Measurements from ENCODE around the gene GALM. TPM values are rescaled to one million over a fixed set of nuclear protein-coding genes. Genes with fewer than 3 reads are reported as not detected.

The GALM gene
- polyA plus RNA-seq, 2 of the 4 experiments (the other 2 are of a cell fraction) = 33.4 to 34.2 TPM

GRCh38 chr2:38658613-38659012 is 7.3 kb upstream of the GALM start:
- FAIRE-seq (no peak), DNase-seq (ENCODE audit: low read depth in 1 of 2, low spot score in 1 of 2) (no peak), ATAC-seq (no peak)
- Histone ChIP-seq H3K9me3 (no peaks in the 10 kb centered on the region), H3K27ac (no peak overlapping the region), H3K4me1 (no peaks in the 10 kb centered on the region), H3K4me2 (no peak overlapping the region), H3K4me3 (no peak overlapping the region)
- ChIA-PET POLR2A (no interaction called here), CTCF (interaction anchor here (0.9 to 2.1 kb wide), 4 partner anchors 9 to 342 kb away, joined by 3 to 6 read pairs (median 4); no protein-coding TSS in a partner anchor)
- 92% methylated on average over 2 of the region's 2 CpGs for WGBS (ENCODE audit: missing lambda C conversion rate)
- TF ChIP-seq PHF8 (IDR thresholded peaks at IDR 0.05; ENCODE audit: borderline replicate concordance, low read depth) (no peak), FOXS1 (CRISPR knock-in tag; IDR thresholded peaks at IDR 0.05) (no peak), RARB (CRISPR knock-in tag; IDR thresholded peaks at IDR 0.05) (no peak), ZNF302 (CRISPR knock-in tag; IDR thresholded peaks at IDR 0.05) (no peak), HES2 (IDR thresholded peaks at IDR 0.05) (no peak), CHD4 (IDR thresholded peaks at IDR 0.05; ENCODE audit: borderline replicate concordance) (no peak), SREBF2 (IDR thresholded peaks at IDR 0.05) (no peak), ZFP36 (IDR thresholded peaks at IDR 0.05; ENCODE audit: borderline replicate concordance, partially characterized antibody) (no peak), RAD21 (conservative IDR thresholded peaks at IDR 0.05 in 1 of 2, IDR thresholded peaks at IDR 0.05 in 1 of 2) (no peak), JUN (IDR thresholded peaks at IDR 0.05) (no peak), CBX2 (IDR thresholded peaks at IDR 0.05; ENCODE audit: borderline replicate concordance, low read depth) (no peak), SMC3 (IDR thresholded peaks at IDR 0.05) (no peak), MAFK (IDR thresholded peaks at IDR 0.05; ENCODE audit: partially characterized antibody) (no peak), ZSCAN20 (CRISPR knock-in tag; IDR thresholded peaks at IDR 0.05) (no peak), ATOH8 (CRISPR knock-in tag; IDR thresholded peaks at IDR 0.05; ENCODE audit: low read depth) (no peak), MYC (IDR thresholded peaks at IDR 0.05; ENCODE audit: borderline replicate concordance, low read length) (no peak), MAX (IDR thresholded peaks at IDR 0.05) (no peak)

GRCh38 chr2:38659115-38659514 is 6.8 kb upstream of the GALM start:
- Histone ChIP-seq H3K4me2 (no peak overlapping the region), H3K4me3 (no peak overlapping the region), H3K4me1 (no peaks in the 10 kb centered on the region), H3K9me3 (no peaks in the 10 kb centered on the region), H3K27ac (no peak overlapping the region)
- FAIRE-seq (no peak), DNase-seq (ENCODE audit: low read depth in 1 of 2, low spot score in 1 of 2) (no peak), ATAC-seq (no peak)
- CTCF ChIA-PET = interaction anchor here (0.9 to 2.1 kb wide), 6 partner anchors 10 to 343 kb away, joined by 3 to 6 read pairs (median 3); no protein-coding TSS in a partner anchor
- 83% methylated on average over 2 of the region's 2 CpGs for WGBS (ENCODE audit: missing lambda C conversion rate)
- TF ChIP-seq RCOR1 (IDR thresholded peaks at IDR 0.05; ENCODE audit: low read depth, low read length) (no peak), ZNF302 (CRISPR knock-in tag; IDR thresholded peaks at IDR 0.05) (no peak), JUN (IDR thresholded peaks at IDR 0.05) (no peak), ESRRA (IDR thresholded peaks at IDR 0.05; ENCODE audit: borderline replicate concordance, low read length) (no peak), MAFK (IDR thresholded peaks at IDR 0.05; ENCODE audit: partially characterized antibody) (no peak), HDAC2 (IDR thresholded peaks at IDR 0.05) (no peak), MYC (IDR thresholded peaks at IDR 0.05; ENCODE audit: borderline replicate concordance, low read length) (no peak), PBX3 (IDR thresholded peaks at IDR 0.05) (no peak)
- POLR2A ChIA-PET = no interaction called here

- peaks cover 5% of the 10 kb centered on the region; the same call in 2 of the 3 replicates for H3K4me1 ChIP-seq
- 100% methylated on average over 3 of the region's 3 CpGs for WGBS (ENCODE audit: missing lambda C conversion rate)
- H3K4me3 ChIP-seq = no peak overlapping the region
- H3K9me3 ChIP-seq = no peaks in the 10 kb centered on the region
- H3K4me2 ChIP-seq = no peak overlapping the region
- ATAC-seq (no peak), DNase-seq (ENCODE audit: low read depth in 1 of 2, low spot score in 1 of 2) (no peak), FAIRE-seq (no peak)
- no peak overlapping the region for H3K27ac ChIP-seq
- TF ChIP-seq PHF8 (IDR thresholded peaks at IDR 0.05; ENCODE audit: borderline replicate concordance, low read depth) (no peak), HDAC2 (IDR thresholded peaks at IDR 0.05) (no peak), MYC (IDR thresholded peaks at IDR 0.05; ENCODE audit: borderline replicate concordance, low read length) (no peak), KDM1A (IDR thresholded peaks at IDR 0.05; ENCODE audit: low read depth) (no peak), NPAS2 (CRISPR knock-in tag; IDR thresholded peaks at IDR 0.05; ENCODE audit: borderline replicate concordance) (no peak), CBX2 (IDR thresholded peaks at IDR 0.05; ENCODE audit: borderline replicate concordance, low read depth) (no peak), HEYL (CRISPR knock-in tag; IDR thresholded peaks at IDR 0.05) (no peak), EHF (CRISPR knock-in tag; IDR thresholded peaks at IDR 0.05) (no peak), BHLHE40 (IDR thresholded peaks at IDR 0.05; ENCODE audit: low read depth, low read length) (no peak), CHD2 (IDR thresholded peaks at IDR 0.05; ENCODE audit: low read length, partially characterized antibody) (no peak), RNF2 (IDR thresholded peaks at IDR 0.05; ENCODE audit: borderline replicate concordance, low read depth) (no peak), CEBPB (IDR thresholded peaks at IDR 0.05) (no peak)
- POLR2A ChIA-PET = no interaction called here
- CTCF ChIA-PET = interaction anchor here (0.6 to 1.8 kb wide), 5 partner anchors 9 to 365 kb away, joined by 3 to 5 read pairs (median 3); no protein-coding TSS in a partner anchor
Observed at GRCh38 chr2:38660282-38660681, 5.6 kb upstream of the GALM start.
